Sciatic nerve (tissue), 2 donors: ENCODE data around the gene CRYBA4. TPM values are rescaled to one million over a fixed set of nuclear protein-coding genes. Genes with fewer than 3 reads are reported as not detected.

ENCODE experiments used
- ATAC-seq: fragments of 200-7000 bp; cut with Tn5 transposase; one replicate; pipeline ENCODE4 v1.9.1; 2020; ENCODE audit warnings: mild to moderate bottlenecking, moderate library complexity
- DNase-seq: peaks from one replicate; pipeline ENCODE4 v3.0.0-alpha.2; 2020; ENCODE audit warnings: low spot score
- intact Hi-C: fragments of 100-400 bp; cut with DNase I; formaldehyde crosslinking; loops from one replicate; pipeline ENCODE4 v1.14.2; 2022
- total RNA-seq: library from RNA; stranded (reverse); fragmentation: NEBNext Ultra II Directional; extraction: Animal tissue kit (Norgen Biotek cat#: 25700); gene quantifications from one replicate; pipeline ENCODE4 v1.2.1, GENCODE V29; 2021
- donor health status: DM: no; HTN: no; CAD: no.
- donor health status: DM: no; HTN: no; CAD: no.

Gene CRYBA4
- total RNA-seq, 1 donor from 2014 or later, result not detected

- DNase-seq (no peak), ATAC-seq (no peak)
- intact Hi-C loops, result no loop called here
Measured at GRCh38 chr22:26650722-26651421, 29.1 kb downstream of the CRYBA4 start.

GRCh38 chr22:26651815-26652214 lies 30.1 kb downstream of the CRYBA4 start:
- intact Hi-C loops, result no loop called here
- DNase-seq, result no peak

GRCh38 chr22:26656891-26657851 lies 35.4 kb downstream of the CRYBA4 start, which contains the start of gene MIAT:
Gene MIAT (plus strand): TSS chr22:26657588.
- intact Hi-C loops, result no loop called here
- DNase-seq (no peak), ATAC-seq (peak; percentile 44)

More at GRCh38 chr22:26651815-26652214, 30.1 kb downstream of the CRYBA4 start:
- ATAC-seq, result no peak

GRCh38 chr22:26658161-26658560 lies 36.4 kb downstream of the CRYBA4 start:
- intact Hi-C loops, result no loop called here
- DNase-seq, result no peak
- no peak for ATAC-seq

GRCh38 chr22:26658671-26659478 lies 37.1 kb downstream of the CRYBA4 start:
- no peak for DNase-seq
- intact Hi-C loops, result no loop called here
- ATAC-seq, result peak; percentile 38

- DNase-seq (no peak), ATAC-seq (no peak)
- intact Hi-C loops, result no loop called here
Measured at GRCh38 chr22:26660356-26660755, 38.6 kb downstream of the CRYBA4 start.

- ATAC-seq (no peak), DNase-seq (no peak)
- intact Hi-C loops, result no loop called here
Measured at GRCh38 chr22:26660961-26661578, 39.3 kb downstream of the CRYBA4 start.

GRCh38 chr22:26662160-26662559 lies 40.4 kb downstream of the CRYBA4 start:
- DNase-seq, result no peak
- intact Hi-C loops, result no loop called here
- no peak for ATAC-seq

GRCh38 chr22:26663374-26663923 lies 41.7 kb downstream of the CRYBA4 start:
- DNase-seq, result no peak
- no peak for ATAC-seq
- intact Hi-C loops, result no loop called here

- DNase-seq, result no peak
- intact Hi-C loops, result no loop called here
- no peak for ATAC-seq
Measured at GRCh38 chr22:26665813-26666231, 44.1 kb downstream of the CRYBA4 start.

GRCh38 chr22:26667140-26667539 lies 45.4 kb downstream of the CRYBA4 start:
- DNase-seq (no peak), ATAC-seq (no peak)
- intact Hi-C loops, result no loop called here

GRCh38 chr22:26669060-26669481 lies 47.3 kb downstream of the CRYBA4 start:
- DNase-seq (no peak), ATAC-seq (no peak)
- intact Hi-C loops, result no loop called here

GRCh38 chr22:26670459-26670858 lies 48.7 kb downstream of the CRYBA4 start:
- DNase-seq (no peak), ATAC-seq (no peak)
- intact Hi-C loops, result no loop called here

GRCh38 chr22:26671317-26672059 lies 49.7 kb downstream of the CRYBA4 start:
- intact Hi-C loops, result no loop called here
- no peak for ATAC-seq
- DNase-seq, result peak; percentile 77

GRCh38 chr22:26672060-26672471 lies 50.3 kb downstream of the CRYBA4 start:
- intact Hi-C loops, result no loop called here
- ATAC-seq, result no peak

GRCh38 chr22:26672590-26673468 lies 51.1 kb downstream of the CRYBA4 start:
- ATAC-seq, result peak; percentile 96
- intact Hi-C loops, result no loop called here
- DNase-seq, result peak; percentile 94

More at GRCh38 chr22:26672060-26672471, 50.3 kb downstream of the CRYBA4 start:
- no peak for DNase-seq

GRCh38 chr22:26673486-26673885 lies 51.7 kb downstream of the CRYBA4 start:
- DNase-seq (no peak), ATAC-seq (no peak)
- intact Hi-C loops, result no loop called here
